ENCODE results near the gene ACTR1B.
A peak's percentile ranks its signal among the peaks of the same experiment; 100 is the strongest.
"Not testable (repeated sequence)": the region's sequence is repeated elsewhere in the genome, so short reads cannot be mapped to it uniquely, and the experiment has no call there.

The ACTR1B gene

DNA sequence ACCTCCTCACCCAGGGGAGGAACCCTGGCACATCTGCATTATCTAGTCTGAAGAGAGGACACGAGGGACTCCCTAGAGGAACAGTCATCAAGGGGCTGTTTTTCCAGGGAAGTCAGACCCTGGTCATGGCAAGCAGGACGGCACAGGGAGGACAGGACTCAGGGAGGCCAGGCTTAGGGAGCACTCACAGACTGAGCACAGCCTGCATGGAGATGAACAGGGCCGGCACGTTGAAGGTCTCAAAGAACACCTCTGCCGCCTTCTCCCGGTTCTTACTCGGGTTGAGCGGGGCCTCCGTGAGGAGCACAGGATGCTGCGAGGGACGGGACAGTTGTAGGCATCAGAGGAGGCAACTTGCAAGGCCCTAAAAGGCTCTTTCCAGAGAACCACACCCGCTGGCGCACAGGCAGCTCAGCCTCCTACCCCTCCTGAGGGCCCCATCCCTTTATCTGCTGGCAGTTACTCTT, 5.1 kb downstream of the ACTR1B start:
- DNase-seq (ENCODE audit: low read depth in 2 of 2) = no peak

DNA sequence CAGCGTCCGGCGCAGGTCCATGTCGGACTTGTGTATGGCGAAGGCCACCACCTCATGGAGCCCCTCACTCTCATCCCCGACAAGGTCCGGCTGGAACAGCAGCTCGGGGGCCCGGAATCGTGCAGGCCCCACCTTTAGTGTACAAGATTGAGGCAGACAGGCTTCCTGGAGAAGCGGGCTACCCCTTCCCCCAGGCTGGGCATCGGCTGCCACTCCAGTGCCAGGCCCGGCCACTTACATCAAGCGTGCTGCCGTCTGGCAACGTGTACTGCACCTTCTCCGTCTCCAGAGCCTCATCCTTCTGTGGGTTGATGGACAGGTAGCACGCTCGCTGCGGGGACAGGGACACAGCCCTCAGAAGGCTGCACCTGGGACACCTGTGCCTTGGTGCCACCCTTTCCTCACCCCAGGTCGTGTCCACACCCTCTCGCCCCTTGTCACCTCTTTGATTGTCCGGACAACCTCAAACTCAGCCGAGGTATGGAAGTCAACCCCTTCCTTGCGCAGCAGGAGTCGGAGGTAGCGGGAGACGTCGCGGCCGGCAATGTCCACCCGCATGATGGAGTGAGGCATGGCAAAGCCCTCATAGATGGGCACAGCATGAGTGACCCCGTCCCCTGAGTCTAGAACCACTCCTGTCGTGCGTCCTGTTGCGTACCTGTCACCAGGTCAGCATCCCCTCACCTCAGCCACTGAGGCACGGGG, 5.7 kb downstream of the ACTR1B start:
- DNase-seq (ENCODE audit: low read depth in 2 of 2) = no peak

GRCh38 chr2:97656905-97657587, 6.8 kb downstream of the ACTR1B start:
- DNase-seq (ENCODE audit: low read depth in 2 of 2) = no peak

GRCh38 chr2:97656129-97656755, 7.6 kb downstream of the ACTR1B start:
- no peak for DNase-seq (ENCODE audit: low read depth in 2 of 2)

- no peak for DNase-seq (ENCODE audit: low read depth in 2 of 2)
These were observed 9.1 kb downstream of the ACTR1B start for GRCh38 chr2:97654791-97655190.

DNA sequence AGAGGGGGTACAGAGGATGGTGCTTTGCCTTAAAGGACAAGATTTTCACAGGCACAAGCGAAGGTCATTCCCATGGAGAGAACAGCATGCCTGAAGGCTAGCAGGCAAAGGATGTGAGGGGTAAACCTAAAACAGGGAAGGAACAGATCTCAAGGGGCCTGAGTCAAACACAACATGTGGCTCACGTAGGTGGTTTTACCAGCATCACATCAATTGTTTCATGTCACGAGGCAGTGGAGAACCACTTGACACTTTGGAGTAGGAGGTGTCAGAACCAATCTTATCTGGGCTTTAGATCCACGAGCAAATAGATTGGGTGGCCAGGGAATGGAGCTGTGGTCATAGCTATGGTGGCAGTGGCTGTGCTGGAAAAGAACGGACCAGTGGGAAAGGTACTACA, 9.5 kb downstream of the ACTR1B start:
- no peak for DNase-seq (ENCODE audit: low read depth in 2 of 2)

DNA sequence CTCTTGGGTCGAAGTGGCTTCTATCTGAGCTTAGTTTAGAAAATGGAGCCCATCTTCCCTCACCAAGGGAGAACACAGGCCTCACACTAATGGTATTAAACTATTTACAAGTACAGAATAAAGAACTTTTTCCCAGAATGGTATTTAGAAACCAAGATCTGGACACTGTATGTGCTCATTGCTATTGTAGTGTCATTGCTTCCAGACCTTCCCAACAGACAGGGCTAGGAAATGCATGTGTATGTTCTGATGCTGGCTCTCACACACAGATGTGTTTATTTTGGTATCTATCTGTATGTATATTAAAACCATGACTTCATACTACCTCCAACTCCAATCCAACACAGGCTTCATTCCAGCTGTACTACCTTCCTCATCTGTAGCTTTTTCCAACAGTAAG, 10.0 kb downstream of the ACTR1B start:
- DNase-seq (ENCODE audit: low read depth in 2 of 2) = no peak

DNA sequence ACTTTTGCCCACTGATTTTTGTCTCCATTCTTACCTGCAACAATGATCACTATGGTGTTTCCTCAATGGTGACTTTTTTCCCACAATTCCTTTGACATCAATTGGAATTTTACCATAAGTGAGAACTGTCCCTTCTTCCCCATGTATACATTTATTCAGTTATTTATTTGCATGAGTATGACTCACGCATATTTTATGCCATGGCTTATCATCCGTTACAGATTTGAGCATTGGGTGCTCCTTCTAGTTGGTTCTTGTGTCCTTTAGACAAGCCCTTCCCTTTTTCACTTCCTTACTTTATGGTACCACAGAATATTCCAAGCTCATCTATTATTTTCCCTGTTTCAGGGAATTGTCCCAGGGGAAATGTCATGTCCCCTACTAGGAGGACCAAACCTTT, 10.4 kb downstream of the ACTR1B start:
- DNase-seq (ENCODE audit: low read depth in 2 of 2) = no peak

DNA sequence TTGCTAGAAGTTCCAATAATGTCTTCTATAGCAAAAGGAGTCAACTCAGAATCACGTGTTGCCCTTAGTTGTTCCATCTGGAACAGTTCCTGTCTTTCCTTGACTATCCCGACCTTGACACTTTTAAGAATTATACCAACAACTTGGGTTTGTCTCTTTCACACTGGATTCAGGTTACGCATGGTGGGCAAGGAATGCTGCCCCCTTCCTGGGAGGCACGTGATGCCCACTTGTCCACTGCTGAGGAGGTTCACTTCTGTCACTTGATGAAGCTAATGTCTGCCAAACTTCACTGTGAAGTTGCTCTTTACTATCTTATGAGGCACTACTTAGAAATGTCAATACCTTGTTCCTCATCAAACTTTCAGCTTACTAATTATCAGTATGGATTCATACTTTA, 12.7 kb downstream of the ACTR1B start:
- no peak for DNase-seq (ENCODE audit: low read depth in 2 of 2)

GRCh38 chr2:97646977-97647376, 16.9 kb downstream of the ACTR1B start:
- no peak for DNase-seq (ENCODE audit: low read depth in 2 of 2)

DNA sequence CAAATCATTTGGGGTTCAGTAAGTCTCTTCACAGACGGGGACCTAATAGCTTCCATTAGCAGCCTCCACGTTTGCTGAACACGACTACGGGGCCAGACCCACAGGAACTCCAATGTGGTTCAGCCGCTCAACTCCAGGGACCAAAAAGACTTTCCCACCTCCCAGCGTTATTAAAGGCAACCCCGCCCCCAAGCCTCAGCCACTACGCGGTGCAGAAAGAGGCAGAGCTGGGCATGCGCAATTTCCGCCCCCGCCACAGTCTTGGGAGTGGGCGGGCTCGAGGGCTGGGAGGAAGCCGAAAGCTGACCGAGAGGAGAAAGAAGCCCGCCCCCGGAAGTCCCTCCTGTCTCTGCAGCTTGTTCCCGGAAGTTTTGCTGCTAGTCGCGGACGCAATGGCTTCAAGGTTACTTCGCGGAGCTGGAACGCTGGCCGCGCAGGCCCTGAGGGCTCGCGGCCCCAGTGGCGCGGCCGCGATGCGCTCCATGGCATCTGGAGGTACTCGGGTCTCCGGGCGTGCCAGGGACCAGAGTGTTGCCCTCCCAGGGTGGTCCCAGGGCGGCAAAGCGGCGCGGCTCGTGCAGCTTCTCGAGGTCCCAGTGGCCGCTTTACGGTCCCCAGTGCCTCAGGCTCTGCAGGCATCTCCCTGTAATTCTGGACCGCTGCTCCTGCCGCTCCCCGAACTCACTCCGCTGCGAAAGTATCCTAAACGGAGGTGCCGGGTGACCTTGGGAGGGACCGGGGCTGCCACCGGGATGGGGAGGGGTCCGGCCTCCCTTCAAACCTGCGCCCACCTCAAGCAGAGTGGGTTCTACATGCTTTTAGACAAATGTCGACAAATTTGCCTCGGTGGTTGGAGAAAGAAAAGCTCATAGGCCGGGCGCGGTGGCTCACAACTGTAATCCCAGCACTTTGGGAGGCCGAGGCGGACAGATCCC, 17.9 kb downstream of the ACTR1B start, which contains the start of gene COX5B:
COX5B (plus strand) TSS at position 368 of the 935 bp plus-strand sequence; CDS start at position 393, 25 bp downstream.
- peak; percentile 98 to 99 for DNase-seq (ENCODE audit: low read depth in 2 of 2)

- peak in 1 of 2 donors; percentile 48 for DNase-seq (ENCODE audit: low read depth in 2 of 2)
These were observed 18.6 kb downstream of the ACTR1B start for GRCh38 chr2:97645112-97645694.

GRCh38 chr2:97644023-97644717, 19.7 kb downstream of the ACTR1B start:
- DNase-seq (ENCODE audit: low read depth in 2 of 2) = no peak

DNA sequence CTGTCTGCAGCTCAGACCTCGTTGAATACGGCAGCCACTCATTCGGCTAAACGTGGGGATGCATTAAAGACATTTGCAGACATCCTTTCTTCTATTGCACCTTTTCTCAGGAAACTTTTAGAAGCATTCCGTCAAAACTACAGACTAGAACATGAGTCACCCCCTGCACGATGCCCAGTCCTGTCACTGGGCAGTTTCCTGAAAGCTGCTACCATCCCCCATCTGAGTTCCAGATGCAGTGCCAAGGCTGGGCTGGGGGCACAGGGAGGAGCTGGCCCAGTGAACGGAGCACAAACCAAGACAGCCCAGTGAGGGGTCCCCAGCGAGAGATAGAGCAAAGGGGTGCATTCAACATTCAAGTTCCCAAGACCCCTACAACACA, 37.8 kb downstream of the ACTR1B start:
- DNase-seq (ENCODE audit: low read depth in 2 of 2) = not testable (repeated sequence)

- DNase-seq (ENCODE audit: low read depth in 2 of 2) = not testable (repeated sequence)
These were observed 38.3 kb downstream of the ACTR1B start for GRCh38 chr2:97625354-97626048.

DNA sequence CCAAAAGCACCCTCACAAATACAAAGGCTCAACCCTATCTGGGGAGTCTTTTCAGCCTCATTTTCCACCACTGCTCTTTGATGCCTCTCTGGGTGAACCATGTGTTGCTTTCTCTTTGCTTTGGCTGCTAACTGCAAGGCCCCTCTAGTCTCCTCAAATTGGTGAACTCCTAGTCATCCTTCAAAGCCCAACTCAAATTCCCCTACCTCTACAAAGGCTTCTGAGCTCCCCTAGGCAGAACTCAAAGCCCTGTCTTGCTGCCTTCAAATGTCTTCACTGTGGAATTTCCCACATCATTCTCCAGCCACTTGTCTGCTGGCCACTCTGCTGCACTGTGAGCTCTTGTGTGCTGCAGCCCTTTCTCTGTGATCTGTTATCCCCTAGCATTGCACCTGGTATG, 40.9 kb downstream of the ACTR1B start:
- DNase-seq (ENCODE audit: low read depth in 2 of 2) = not testable (repeated sequence)

GRCh38 chr2:97620492-97620891, 43.4 kb downstream of the ACTR1B start:
- not testable (repeated sequence) for DNase-seq (ENCODE audit: low read depth in 2 of 2)

- DNase-seq (ENCODE audit: low read depth in 2 of 2) = not testable (repeated sequence)
These were observed 44.7 kb downstream of the ACTR1B start for GRCh38 chr2:97618939-97619827.

DNA sequence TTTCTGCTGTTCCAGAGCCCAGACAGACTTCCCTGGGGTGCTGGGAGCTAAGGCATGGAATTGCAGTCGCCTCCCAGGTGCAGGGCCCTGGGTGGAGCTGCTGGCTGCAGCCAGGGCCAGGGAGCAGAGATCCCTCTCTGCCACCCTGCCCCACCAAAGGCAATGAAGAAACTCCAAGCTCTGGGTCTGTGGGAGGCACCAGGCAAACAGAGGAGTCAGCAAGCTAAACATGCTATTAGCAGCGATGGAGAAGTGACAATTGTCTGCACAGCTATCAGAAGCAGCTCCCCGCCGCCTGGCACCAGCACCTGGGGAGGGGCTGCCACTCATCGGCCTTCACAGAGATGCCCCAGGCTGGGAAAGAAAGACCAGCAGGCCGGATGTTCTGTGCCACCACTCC, 45.9 kb downstream of the ACTR1B start:
- DNase-seq (ENCODE audit: low read depth in 2 of 2) = no peak

All from stimulated activated CD8-positive, alpha-beta memory T cell treated with anti-CD3 and anti-CD28 coated beads, Interleukin-7, amount 100 ng/mL, for 4 hours (primary cell).